SK-N-SH treated with all-trans-retinoic acid at 6 μM for 48 hours (cell line): ENCODE results near the gene ELP4.

Experiments
- ATAC-seq: fragments of 200-7000 bp; cut with Tn5 transposase; 3 replicates; pipeline ENCODE4 v1.9.1; 2020; ENCODE audit warnings: mild to moderate bottlenecking, moderate library complexity
- ARNTL ChIP-seq: fragments of 450-650 bp; formaldehyde crosslinking; IDR thresholded peaks from 2 replicates; pipeline ENCODE4 v1.5.0; 2020; ENCODE audit warnings: low read depth, mild to moderate bottlenecking, moderate library complexity, borderline replicate concordance
- BACH2 ChIP-seq: fragments of 250-450 bp; sonication (Bioruptor Pico); IDR thresholded peaks from 2 replicates; pipeline ENCODE4 v1.9.0; 2021; ENCODE audit warnings: mild to moderate bottlenecking, borderline replicate concordance
- CSDC2 ChIP-seq: fragments of 250-450 bp; sonication (Bioruptor Pico); IDR thresholded peaks from 2 replicates; pipeline ENCODE4 v1.5.0; 2020; ENCODE audit warnings: mild to moderate bottlenecking, moderate library complexity
- ESRRG ChIP-seq: fragments of 250-450 bp; sonication (Bioruptor Pico); IDR thresholded peaks from 2 replicates; pipeline ENCODE4 v1.6.1; 2021; ENCODE audit warnings: mild to moderate bottlenecking
- GLIS3 ChIP-seq: fragments of 250-450 bp; sonication (Bioruptor Pico); IDR thresholded peaks from 2 replicates; pipeline ENCODE4 v1.5.0; 2020; ENCODE audit warnings: mild to moderate bottlenecking, moderate library complexity
- ISL1 ChIP-seq: fragments of 250-450 bp; sonication (Bioruptor Pico); IDR thresholded peaks from 2 replicates; pipeline ENCODE4 v2.1.2; 2022; ENCODE audit warnings: mild to moderate bottlenecking, moderate library complexity
- OSR1 ChIP-seq: fragments of 250-450 bp; sonication (Bioruptor Pico); IDR thresholded peaks from 2 replicates; pipeline ENCODE4 v1.8.0; 2022; ENCODE audit warnings: moderate library complexity, mild to moderate bottlenecking, inconsistent platforms
- PPARA ChIP-seq: fragments of 250-450 bp; sonication (Bioruptor Pico); IDR thresholded peaks from 2 replicates; pipeline ENCODE4 v1.5.0; 2020; ENCODE audit warnings: mild to moderate bottlenecking, borderline replicate concordance
- RARB ChIP-seq: fragments of 250-450 bp; sonication (Bioruptor Pico); IDR thresholded peaks from 2 replicates; pipeline ENCODE4 v1.8.0; 2021; ENCODE audit warnings: mild to moderate bottlenecking, moderate library complexity
- ZC3H10 ChIP-seq: fragments of 250-450 bp; sonication (Bioruptor Pico); IDR thresholded peaks from 2 replicates; pipeline ENCODE4 v1.5.1; 2021; ENCODE audit warnings: mild to moderate bottlenecking, moderate library complexity
- ZFP3 ChIP-seq: fragments of 250-450 bp; sonication (Bioruptor Pico); IDR thresholded peaks from 2 replicates; pipeline ENCODE4 v1.5.0; 2020; ENCODE audit warnings: mild to moderate bottlenecking, moderate library complexity
- ZFP30 ChIP-seq: fragments of 450-650 bp; formaldehyde crosslinking; IDR thresholded peaks from 2 replicates; pipeline ENCODE4 v1.5.0; 2022; ENCODE audit warnings: mild to moderate bottlenecking, moderate library complexity
- ZNF565 ChIP-seq: fragments of 450-650 bp; formaldehyde crosslinking; conservative IDR thresholded peaks from 2 replicates; pipeline ENCODE4 v1.5.0; 2020; ENCODE audit warnings: low read depth, mild to moderate bottlenecking, moderate library complexity
- ZNF70 ChIP-seq: fragments of 450-650 bp; formaldehyde crosslinking; IDR thresholded peaks from 2 replicates; pipeline ENCODE4 v1.5.0; 2020; ENCODE audit warnings: mild to moderate bottlenecking, moderate library complexity
- ZNF8 ChIP-seq: fragments of 450-650 bp; formaldehyde crosslinking; IDR thresholded peaks from 2 replicates; pipeline ENCODE4 v1.5.0; 2020; ENCODE audit warnings: mild to moderate bottlenecking, moderate library complexity
- TF ChIP-seq, protein P1 (sequence below): fragments of 250-450 bp; sonication (Bioruptor Pico); IDR thresholded peaks from 2 replicates; pipeline ENCODE4 v1.8.0; 2020; ENCODE audit warnings: mild to moderate bottlenecking, moderate library complexity, borderline replicate concordance
- TF ChIP-seq, protein P2 (sequence below): fragments of 250-450 bp; sonication (Bioruptor Pico); IDR thresholded peaks from 2 replicates; pipeline ENCODE4 v1.8.0; 2021; ENCODE audit warnings: low read depth, mild to moderate bottlenecking, moderate library complexity, borderline replicate concordance
- TF ChIP-seq, protein P3 (sequence below): fragments of 250-450 bp; sonication (Bioruptor Pico); IDR thresholded peaks from 2 replicates; pipeline ENCODE4 v1.5.1; 2021; ENCODE audit warnings: mild to moderate bottlenecking, moderate library complexity
- TF ChIP-seq, protein P4 (sequence below): fragments of 250-450 bp; sonication (Bioruptor Pico); IDR thresholded peaks from 2 replicates; pipeline ENCODE4 v1.5.0; 2020; ENCODE audit warnings: mild to moderate bottlenecking, moderate library complexity

ELP4 gene

DNA sequence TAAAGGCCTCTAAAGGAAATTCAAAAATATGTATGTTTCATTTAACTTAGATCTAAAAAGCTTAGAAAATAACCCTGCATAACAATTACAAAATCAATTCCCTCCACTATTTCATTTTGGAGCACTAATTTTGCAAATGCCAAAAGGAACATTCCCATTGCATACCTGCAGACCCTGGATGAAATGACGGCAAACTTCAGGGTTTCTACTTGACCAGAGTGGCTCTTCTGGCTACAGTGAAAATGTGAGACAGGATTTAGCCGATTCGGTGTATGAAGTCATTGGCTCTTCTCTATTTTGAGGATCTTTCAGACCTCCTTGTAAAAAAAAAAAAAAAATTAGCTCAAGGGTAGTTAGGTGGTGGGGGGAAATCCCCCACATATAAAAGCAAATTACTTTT, 257.5 kb downstream of the ELP4 start:
- TF ChIP-seq ZNF565: no peak
- no peak for TF ChIP-seq ZC3H10
- TF ChIP-seq CSDC2 (CRISPR knock-in tag): no peak
- TF ChIP-seq ARNTL: no peak
- TF ChIP-seq ZFP3 (CRISPR knock-in tag): no peak
- ATAC-seq: no peak

DNA sequence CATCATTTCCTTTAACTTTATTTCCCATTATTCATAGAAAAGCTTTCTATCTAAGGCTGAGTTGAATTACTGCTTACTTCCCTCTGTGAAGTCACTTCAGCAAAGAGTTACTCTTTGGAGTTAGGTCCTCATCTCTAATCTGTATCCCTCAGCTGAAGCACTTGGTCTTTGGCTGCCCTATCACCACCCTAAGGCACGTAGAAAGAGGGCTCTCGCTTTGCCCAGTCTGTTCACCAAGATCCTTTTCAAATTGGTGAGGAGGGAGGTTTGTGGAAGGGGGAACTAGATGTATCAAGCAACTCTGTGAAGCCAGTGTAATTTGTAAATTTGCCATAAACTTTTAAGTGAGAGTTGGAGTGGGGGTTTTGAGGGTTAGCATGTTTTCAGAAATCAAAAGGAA, 258.1 kb downstream of the ELP4 start:
- TF ChIP-seq ZNF70 (CRISPR knock-in tag): no peak
- no peak for TF ChIP-seq ZNF8 (CRISPR knock-in tag)
- no peak for TF ChIP-seq ARNTL
- TF ChIP-seq OSR1 (CRISPR knock-in tag): no peak
- no peak for TF ChIP-seq PPARA (CRISPR knock-in tag)
- no peak for TF ChIP-seq ZFP3 (CRISPR knock-in tag)
- TF ChIP-seq GLIS3 (CRISPR knock-in tag): no peak
- TF ChIP-seq RARB (CRISPR knock-in tag): no peak
- TF ChIP-seq CSDC2 (CRISPR knock-in tag): no peak
- TF ChIP-seq, protein P1, sequence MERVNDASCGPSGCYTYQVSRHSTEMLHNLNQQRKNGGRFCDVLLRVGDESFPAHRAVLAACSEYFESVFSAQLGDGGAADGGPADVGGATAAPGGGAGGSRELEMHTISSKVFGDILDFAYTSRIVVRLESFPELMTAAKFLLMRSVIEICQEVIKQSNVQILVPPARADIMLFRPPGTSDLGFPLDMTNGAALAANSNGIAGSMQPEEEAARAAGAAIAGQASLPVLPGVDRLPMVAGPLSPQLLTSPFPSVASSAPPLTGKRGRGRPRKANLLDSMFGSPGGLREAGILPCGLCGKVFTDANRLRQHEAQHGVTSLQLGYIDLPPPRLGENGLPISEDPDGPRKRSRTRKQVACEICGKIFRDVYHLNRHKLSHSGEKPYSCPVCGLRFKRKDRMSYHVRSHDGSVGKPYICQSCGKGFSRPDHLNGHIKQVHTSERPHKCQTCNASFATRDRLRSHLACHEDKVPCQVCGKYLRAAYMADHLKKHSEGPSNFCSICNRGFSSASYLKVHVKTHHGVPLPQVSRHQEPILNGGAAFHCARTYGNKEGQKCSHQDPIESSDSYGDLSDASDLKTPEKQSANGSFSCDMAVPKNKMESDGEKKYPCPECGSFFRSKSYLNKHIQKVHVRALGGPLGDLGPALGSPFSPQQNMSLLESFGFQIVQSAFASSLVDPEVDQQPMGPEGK (CRISPR knock-in tag): no peak
- TF ChIP-seq, protein P2, sequence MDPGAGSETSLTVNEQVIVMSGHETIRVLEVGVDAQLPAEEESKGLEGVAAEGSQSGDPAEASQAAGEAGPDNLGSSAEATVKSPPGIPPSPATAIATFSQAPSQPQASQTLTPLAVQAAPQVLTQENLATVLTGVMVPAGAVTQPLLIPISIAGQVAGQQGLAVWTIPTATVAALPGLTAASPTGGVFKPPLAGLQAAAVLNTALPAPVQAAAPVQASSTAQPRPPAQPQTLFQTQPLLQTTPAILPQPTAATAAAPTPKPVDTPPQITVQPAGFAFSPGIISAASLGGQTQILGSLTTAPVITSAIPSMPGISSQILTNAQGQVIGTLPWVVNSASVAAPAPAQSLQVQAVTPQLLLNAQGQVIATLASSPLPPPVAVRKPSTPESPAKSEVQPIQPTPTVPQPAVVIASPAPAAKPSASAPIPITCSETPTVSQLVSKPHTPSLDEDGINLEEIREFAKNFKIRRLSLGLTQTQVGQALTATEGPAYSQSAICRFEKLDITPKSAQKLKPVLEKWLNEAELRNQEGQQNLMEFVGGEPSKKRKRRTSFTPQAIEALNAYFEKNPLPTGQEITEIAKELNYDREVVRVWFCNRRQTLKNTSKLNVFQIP (CRISPR knock-in tag): no peak
- no peak for ATAC-seq

DNA sequence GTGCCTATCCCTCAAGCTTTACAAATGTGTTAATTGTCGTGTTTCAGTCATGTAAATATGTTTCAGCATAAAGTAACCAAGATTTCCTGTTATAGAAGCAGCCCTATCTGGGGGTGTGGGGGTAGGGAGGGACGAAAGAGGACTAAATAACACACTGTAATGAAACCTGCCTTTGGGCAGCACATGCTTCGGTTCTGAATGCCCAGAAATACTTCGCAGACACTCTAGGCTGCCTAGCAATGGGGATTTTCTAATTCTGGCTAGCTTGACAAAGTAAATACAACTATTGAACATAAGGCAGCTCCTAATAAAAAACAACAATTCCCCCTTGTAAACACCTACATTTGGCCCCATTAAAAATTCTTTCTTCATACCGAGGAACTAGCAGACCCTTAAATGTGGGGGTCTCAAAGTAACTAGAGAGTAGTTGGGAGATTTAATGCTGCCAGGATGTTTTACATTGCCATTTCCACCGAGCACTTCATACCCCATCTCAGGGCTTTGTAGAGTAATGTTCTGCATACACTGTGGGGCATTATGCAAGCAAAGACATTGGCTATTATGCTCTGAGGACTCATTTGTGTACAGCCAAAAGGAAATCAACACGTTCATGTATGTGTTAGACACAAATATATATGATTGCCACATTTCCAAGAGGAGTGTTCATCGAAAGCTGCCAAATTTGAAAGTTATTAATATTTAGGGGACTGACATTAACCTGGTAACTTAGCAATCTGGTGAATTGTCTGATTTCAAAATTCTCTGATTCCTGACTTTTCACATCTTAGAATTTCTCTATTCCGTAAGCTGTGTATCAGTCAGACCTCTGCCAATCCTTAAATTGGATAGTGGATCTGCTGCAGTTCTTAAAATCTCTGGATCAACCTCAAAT, 259.4 kb downstream of the ELP4 start:
- no peak for ATAC-seq
- TF ChIP-seq OSR1 (CRISPR knock-in tag): no peak
- TF ChIP-seq ZNF8 (CRISPR knock-in tag): no peak
- no peak for TF ChIP-seq ZNF565
- TF ChIP-seq ZNF70 (CRISPR knock-in tag): no peak
- no peak for TF ChIP-seq ZFP3 (CRISPR knock-in tag)
- TF ChIP-seq ZFP30 (CRISPR knock-in tag): no peak
- TF ChIP-seq, protein P3, sequence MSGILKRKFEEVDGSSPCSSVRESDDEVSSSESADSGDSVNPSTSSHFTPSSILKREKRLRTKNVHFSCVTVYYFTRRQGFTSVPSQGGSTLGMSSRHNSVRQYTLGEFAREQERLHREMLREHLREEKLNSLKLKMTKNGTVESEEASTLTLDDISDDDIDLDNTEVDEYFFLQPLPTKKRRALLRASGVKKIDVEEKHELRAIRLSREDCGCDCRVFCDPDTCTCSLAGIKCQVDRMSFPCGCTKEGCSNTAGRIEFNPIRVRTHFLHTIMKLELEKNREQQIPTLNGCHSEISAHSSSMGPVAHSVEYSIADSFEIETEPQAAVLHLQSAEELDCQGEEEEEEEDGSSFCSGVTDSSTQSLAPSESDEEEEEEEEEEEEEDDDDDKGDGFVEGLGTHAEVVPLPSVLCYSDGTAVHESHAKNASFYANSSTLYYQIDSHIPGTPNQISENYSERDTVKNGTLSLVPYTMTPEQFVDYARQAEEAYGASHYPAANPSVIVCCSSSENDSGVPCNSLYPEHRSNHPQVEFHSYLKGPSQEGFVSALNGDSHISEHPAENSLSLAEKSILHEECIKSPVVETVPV (CRISPR knock-in tag): no peak
- TF ChIP-seq, protein P1 (CRISPR knock-in tag): no peak
- TF ChIP-seq, protein P2 (CRISPR knock-in tag): no peak
- no peak for TF ChIP-seq ESRRG
- no peak for TF ChIP-seq ISL1 (CRISPR knock-in tag)
- TF ChIP-seq, protein P4, sequence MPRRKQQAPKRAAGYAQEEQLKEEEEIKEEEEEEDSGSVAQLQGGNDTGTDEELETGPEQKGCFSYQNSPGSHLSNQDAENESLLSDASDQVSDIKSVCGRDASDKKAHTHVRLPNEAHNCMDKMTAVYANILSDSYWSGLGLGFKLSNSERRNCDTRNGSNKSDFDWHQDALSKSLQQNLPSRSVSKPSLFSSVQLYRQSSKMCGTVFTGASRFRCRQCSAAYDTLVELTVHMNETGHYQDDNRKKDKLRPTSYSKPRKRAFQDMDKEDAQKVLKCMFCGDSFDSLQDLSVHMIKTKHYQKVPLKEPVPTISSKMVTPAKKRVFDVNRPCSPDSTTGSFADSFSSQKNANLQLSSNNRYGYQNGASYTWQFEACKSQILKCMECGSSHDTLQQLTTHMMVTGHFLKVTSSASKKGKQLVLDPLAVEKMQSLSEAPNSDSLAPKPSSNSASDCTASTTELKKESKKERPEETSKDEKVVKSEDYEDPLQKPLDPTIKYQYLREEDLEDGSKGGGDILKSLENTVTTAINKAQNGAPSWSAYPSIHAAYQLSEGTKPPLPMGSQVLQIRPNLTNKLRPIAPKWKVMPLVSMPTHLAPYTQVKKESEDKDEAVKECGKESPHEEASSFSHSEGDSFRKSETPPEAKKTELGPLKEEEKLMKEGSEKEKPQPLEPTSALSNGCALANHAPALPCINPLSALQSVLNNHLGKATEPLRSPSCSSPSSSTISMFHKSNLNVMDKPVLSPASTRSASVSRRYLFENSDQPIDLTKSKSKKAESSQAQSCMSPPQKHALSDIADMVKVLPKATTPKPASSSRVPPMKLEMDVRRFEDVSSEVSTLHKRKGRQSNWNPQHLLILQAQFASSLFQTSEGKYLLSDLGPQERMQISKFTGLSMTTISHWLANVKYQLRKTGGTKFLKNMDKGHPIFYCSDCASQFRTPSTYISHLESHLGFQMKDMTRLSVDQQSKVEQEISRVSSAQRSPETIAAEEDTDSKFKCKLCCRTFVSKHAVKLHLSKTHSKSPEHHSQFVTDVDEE (CRISPR knock-in tag): no peak
- no peak for TF ChIP-seq GLIS3 (CRISPR knock-in tag)
- no peak for TF ChIP-seq ARNTL
- no peak for TF ChIP-seq PPARA (CRISPR knock-in tag)
- TF ChIP-seq ZC3H10: no peak
- no peak for TF ChIP-seq BACH2 (CRISPR knock-in tag)
- no peak for TF ChIP-seq CSDC2 (CRISPR knock-in tag)
